GM19468 (cell line): ENCODE results near the gene TEDDM1.
"Not testable (repeated sequence)": the region's sequence is repeated elsewhere in the genome, so short reads cannot be mapped to it uniquely, and the experiment has no call there.

ENCODE experiments used
- ATAC-seq: cut with Tn5 transposase; IDR thresholded peaks from one replicate; pipeline ENCODE4 v1.9.1; 2021; ENCODE audit warnings: mild to moderate bottlenecking, moderate library complexity, moderate number of reproducible peaks; ENCODE audit not compliant: unreplicated experiment; ENCODE audit errors: extremely low read depth

Gene TEDDM1

DNA sequence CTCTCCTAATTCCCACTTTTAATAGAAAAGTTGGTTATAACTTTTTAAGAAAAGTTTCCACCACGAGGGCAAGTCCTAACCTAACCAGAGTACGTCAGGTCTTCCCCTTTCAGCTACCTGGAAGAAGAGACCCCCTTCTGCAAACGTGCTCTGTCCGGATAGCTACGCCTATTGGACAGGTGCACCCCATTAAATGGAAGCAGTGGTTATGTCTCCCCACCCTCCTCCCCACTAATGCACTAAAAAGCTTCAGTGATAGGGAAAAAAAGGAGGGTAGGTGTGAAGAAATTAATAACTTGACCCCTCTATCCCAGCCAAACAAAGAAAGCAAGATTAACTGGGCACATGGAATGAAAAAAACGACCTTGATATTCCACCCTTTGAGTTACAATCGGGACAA is 16.5 kb downstream of the TEDDM1 start:
- ATAC-seq: no peak

GRCh38 chr1:182383037-182383661 is 17.3 kb downstream of the TEDDM1 start:
- no peak for ATAC-seq

GRCh38 chr1:182381962-182382819 is 18.3 kb downstream of the TEDDM1 start:
- ATAC-seq: no peak

GRCh38 chr1:182380199-182380598 is 20.3 kb downstream of the TEDDM1 start:
- ATAC-seq: no peak

DNA sequence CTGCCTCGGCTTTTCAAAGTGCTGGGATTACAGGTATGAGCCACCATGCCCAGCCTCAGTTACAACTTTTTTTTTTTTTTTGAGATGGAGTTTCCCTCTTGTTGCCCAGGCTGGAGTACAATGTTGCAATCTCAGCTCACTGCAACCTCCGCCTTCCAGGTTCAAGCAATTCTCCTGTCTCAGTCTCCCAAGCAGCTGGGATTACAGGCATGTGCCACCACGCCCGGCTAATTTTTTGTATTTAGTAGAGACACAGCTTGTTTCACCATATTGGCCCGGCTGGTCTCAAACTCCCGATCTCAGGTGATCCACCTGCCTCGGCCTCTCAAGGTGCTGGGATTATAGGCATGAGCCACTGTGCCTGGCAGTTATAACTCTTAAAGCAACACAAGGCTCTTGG is 20.7 kb downstream of the TEDDM1 start:
- ATAC-seq: not testable (repeated sequence)

- no peak for ATAC-seq
Observed at GRCh38 chr1:182376936-182377574, 23.4 kb downstream of the TEDDM1 start.

DNA sequence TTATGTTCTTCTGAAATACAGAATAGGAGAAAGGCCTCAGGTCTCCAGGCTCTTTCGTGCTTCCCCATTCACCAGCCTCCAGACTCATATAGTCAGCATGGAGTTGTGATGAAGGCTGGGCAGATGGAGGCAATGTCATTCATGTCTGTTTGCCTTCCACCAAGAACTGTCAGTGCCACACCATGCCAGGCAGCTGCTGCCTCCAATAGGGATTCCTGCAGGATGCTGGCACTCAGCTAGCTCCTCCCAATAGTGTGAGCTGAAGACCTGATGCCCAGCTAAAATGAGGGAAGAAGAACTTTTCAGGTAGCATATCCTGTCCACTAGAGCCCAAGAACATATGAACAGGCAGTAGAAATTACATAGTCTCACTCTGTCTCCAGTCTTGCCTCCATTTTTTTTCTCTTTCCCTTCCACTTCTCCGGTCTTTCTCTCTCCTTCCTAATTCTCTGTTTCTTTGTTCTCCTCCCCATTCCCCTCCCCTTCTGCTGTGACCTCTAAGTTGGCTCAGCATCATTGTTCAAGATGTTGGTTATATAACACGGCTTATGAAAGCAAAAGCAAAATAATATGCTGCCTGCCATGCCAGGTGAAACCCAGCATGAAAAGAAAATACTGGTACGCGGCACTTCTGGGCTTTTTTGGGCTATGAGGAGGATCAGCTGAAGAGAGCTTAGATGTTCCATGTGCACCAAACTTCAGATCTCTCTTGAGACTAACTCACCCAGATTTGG is 26.2 kb downstream of the TEDDM1 start:
- ATAC-seq: no peak

- no peak for ATAC-seq
Observed at GRCh38 chr1:182370532-182370931, 29.9 kb downstream of the TEDDM1 start.

DNA sequence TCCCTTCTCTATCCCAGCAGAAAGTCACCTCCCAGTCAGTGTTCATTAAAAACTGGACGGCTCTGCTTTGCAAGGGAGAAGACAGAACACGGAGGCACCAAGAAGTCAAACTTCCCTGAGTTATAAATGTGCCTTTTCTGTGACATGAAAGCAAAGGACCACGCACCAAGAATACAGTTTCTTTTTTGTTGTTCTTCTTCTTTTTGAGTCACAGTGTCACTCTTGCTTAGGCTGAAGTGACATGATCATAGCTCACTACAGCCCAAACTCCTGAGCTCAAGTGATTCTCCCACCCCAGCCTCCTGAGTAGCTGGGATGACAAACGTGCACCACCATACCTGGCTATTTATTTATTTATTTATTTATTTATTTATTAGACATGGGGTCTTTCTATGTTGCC is 31.6 kb downstream of the TEDDM1 start:
- ATAC-seq: no peak

DNA sequence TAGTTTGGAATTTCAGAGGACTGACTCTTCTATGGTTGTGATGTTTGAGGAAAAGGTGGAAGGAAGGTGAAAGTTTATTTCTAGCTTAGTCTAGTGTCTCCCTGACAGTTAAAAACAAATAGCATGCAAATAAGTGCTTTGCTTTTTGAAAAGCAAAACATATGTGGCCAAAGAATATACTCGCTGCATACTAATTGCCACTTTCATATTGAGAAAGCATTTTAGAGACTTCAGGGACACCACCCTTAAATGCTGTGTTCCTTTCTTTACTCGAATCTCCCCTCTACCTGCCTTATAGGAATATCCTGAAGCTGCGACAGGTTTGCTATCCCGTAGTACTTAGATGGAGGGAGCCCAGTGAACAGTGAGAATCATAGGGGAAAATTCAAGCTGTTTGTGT is 32.1 kb downstream of the TEDDM1 start:
- no peak for ATAC-seq

DNA sequence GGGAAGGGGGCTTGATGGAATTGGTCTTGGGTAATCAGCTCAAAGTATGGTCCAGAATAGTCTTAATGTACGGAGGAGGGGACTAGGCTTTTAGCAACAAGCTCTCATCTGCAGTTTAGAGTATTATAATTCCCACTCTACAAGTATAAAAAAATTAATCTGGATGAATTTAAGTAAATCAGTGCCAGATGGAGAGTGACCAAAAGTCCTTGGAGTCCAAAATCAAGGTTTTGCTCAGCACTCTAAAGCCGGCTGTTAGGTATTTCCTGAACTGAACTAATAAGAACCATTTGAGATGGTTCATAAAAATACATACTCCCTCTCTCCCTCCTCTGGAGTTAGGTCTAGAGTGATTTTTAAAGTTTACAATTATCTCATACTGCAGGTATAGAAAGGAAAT is 32.5 kb downstream of the TEDDM1 start:
- no peak for ATAC-seq

DNA sequence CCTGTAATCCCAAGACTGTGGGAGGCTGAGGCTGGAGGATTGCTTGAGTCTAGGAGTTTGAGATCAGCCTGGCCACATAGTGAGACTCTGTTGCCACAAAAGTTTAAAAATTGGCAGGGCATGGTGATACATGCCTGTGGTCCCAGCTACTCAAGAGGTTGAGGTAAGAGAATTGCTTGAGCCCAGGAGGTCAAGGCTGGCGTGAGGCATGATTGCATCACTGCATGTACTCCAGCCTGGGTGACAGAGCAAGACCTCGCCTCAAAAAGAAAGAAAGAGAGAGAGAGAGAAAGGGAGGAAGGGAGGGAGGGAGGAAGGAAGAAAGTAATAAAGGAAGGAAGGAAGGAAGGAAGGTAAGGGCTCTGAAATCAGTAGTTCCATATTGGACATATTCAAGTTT is 33.9 kb downstream of the TEDDM1 start:
- ATAC-seq: no peak

- no peak for ATAC-seq
Observed at GRCh38 chr1:182359645-182360044, 40.8 kb downstream of the TEDDM1 start.

DNA sequence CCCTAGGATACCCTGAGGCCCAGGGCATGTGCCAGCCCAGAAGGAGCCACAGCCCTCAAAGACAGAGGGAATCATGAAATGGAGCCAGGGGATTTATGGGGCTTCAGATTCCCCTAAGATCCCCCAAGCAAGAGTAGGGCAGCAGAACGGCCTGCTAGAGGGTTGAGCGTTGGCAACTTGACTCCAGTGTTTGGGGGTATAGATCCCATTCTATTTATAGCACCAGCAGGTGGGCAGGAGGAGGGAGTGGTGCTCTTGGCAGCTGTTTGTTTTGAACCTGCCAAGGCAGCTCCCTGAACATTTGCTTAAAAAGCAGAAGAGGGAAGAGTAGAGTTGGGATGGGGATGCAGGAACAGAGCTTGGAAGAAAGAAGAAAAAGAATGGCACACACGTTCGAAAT is 42.6 kb downstream of the TEDDM1 start:
- no peak for ATAC-seq

DNA sequence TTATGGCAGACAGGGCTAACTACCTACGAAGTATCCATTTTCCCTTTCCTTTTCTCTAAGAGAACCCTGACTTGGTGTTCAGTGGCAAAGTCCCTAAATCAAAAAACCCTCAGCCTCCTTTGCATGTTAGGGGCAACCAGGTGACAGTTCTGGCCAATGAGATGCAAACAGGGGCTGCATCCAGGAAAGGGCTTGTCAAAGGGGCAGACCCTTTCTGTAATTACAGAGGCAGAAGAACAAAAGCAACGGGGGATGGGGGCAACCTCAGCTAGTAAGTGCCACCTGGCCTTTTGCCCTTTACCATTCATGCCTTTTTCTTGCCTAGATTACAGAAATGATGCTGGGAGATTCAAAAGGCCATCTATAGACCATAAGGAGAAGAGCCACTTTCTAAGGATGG is 43.3 kb downstream of the TEDDM1 start:
- no peak for ATAC-seq

- no peak for ATAC-seq
Observed at GRCh38 chr1:182355723-182356098, 44.8 kb downstream of the TEDDM1 start.

- no peak for ATAC-seq
Observed at GRCh38 chr1:182351790-182352364, 48.6 kb downstream of the TEDDM1 start.

DNA sequence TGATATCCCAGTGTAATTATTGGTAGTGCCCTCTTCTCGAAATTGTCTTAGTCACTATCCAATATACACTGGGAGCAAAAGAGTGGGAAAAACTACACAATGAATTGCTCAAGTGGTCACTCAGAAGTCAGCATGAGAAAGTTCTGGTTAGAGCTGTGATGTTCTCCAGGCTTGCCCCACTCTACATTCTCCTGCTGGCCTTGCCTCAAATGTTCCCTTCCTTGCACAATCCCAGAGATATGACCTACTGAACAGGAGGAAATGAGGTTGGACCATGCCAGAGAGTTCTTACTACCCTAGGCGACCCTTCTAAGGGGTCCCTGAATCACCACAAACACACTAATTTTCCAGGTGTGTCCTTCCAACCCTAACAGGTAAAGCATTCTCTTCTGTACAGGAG is 49.6 kb downstream of the TEDDM1 start:
- no peak for ATAC-seq

GRCh38 chr1:182348961-182349747 is 51.3 kb downstream of the TEDDM1 start:
- ATAC-seq: no peak
